Panc1 (cell line): ENCODE measurements around the gene PIGO. TPM values are rescaled to one million over a fixed set of nuclear protein-coding genes. Genes with fewer than 3 reads are reported as not detected.

ENCODE experiments used
- ATAC-seq: fragments of 200-7000 bp; cut with Tn5 transposase; 2 replicates; pipeline ENCODE4 v1.9.1; 2020; ENCODE audit warnings: mild to moderate bottlenecking, moderate library complexity
- BruUV-seq: library from RNA; stranded (reverse); fragments of 400-500 nt; replicated peaks from 2 replicates; lab custom pipeline; 2021; lab: Mats Ljungman, UMichigan
- CTCF ChIA-PET: fragments of 300-600 bp; sonication (Branson Sonifier 250); formaldehyde crosslinking; loops from one replicate; lab custom pipeline; 2022; ENCODE audit warnings: antibody characterized with exemption; lab: Charles Lee
- POLR2A ChIA-PET: fragments of 300-600 bp; sonication (Branson Sonifier 250); formaldehyde crosslinking; loops from one replicate; lab custom pipeline; 2022; ENCODE audit warnings: antibody characterized with exemption; lab: Charles Lee
- DNase-seq: peaks from one replicate; pipeline ENCODE4 v3.0.0-alpha.2; 2010; ENCODE audit warnings: low read depth, low spot score
- H3K27ac ChIP-seq: 2 replicates; pipeline ENCODE4 v1.5.1; 2011; ENCODE audit warnings: mild to moderate bottlenecking, low read length, inconsistent platforms
- H3K27me3 ChIP-seq: fragments of 200-500 bp; sonication (Bioruptor generic); 2 replicates; pipeline ENCODE4 v1.6.0; 2014; ENCODE audit warnings: low read length, inconsistent platforms; ENCODE audit not compliant: control insufficient read depth, insufficient read depth
- H3K36me3 ChIP-seq: fragments of 200-500 bp; sonication (Bioruptor generic); 2 replicates; pipeline ENCODE4 v1.5.1; 2014; ENCODE audit warnings: inconsistent platforms, mild to moderate bottlenecking, low read length, moderate library complexity; ENCODE audit not compliant: control insufficient read depth, insufficient read depth
- H3K4me1 ChIP-seq: 2 replicates; pipeline ENCODE4 v1.5.1; 2011; ENCODE audit warnings: inconsistent platforms, mild to moderate bottlenecking, low read length, moderate library complexity; ENCODE audit not compliant: control insufficient read depth, insufficient read depth
- H3K4me3 ChIP-seq, 2 experiments: 2 replicates each; pipeline ENCODE4 v1.5.1; 2011 to 2012; ENCODE audit warnings: low read depth in 2 of 2, low read length in 2 of 2, mild to moderate bottlenecking in 2 of 2, inconsistent platforms in 1 of 2, moderate library complexity in 1 of 2
- H3K9me3 ChIP-seq: fragments of 200-500 bp; sonication (Bioruptor generic); 2 replicates; pipeline ENCODE4 v1.5.1; 2014; ENCODE audit warnings: low read depth, mild to moderate bottlenecking, inconsistent platforms, low read length, moderate library complexity; ENCODE audit not compliant: control insufficient read depth, insufficient read depth
- CTCF ChIP-seq: fragments of 450-650 bp; IDR thresholded peaks from 2 replicates; pipeline ENCODE4 v1.5.1; 2017; ENCODE audit warnings: mild to moderate bottlenecking
- POLR2AphosphoS5 ChIP-seq: IDR thresholded peaks from 2 replicates; pipeline ENCODE4 v1.6.1; 2012; ENCODE audit warnings: mild to moderate bottlenecking, low read depth, low read length, moderate library complexity
- REST ChIP-seq, 2 experiments: IDR thresholded peaks; 2 replicates each; pipeline ENCODE4 v1.6.1; 2011 to 2012; ENCODE audit warnings: low read depth in 2 of 2, control low read depth in 1 of 2, low read length in 1 of 2, mild to moderate bottlenecking in 1 of 2, moderate library complexity in 1 of 2; ENCODE audit not compliant: insufficient read depth in 1 of 2
- SIN3A ChIP-seq: IDR thresholded peaks from 2 replicates; pipeline ENCODE4 v1.6.1; 2012; ENCODE audit warnings: low read depth, mild to moderate bottlenecking, low read length, moderate library complexity, borderline replicate concordance; ENCODE audit not compliant: insufficient read depth
- TCF7L2 ChIP-seq: IDR thresholded peaks from 2 replicates; pipeline ENCODE4 v1.6.1; 2011; ENCODE audit warnings: mild to moderate bottlenecking, low read depth, low read length, inconsistent platforms
- in situ Hi-C: cut with HindIII; loops from 2 replicates; pipeline ENCODE4 v1.10.0; 2016; ENCODE audit warnings: low sequenced_read_pairs, low pct_unique_long_range_greater_than_20kb
- intact Hi-C: fragments of 100-400 bp; cut with micrococcal nuclease; formaldehyde crosslinking; loops from one replicate; pipeline ENCODE4 v1.10.0; 2022; ENCODE audit not compliant: unreplicated experiment
- total RNA-seq: library from RNA; stranded (reverse); gene quantifications from one replicate; pipeline ENCODE4 v1.2.1, GENCODE V29; 2021; ENCODE audit not compliant: unreplicated experiment

PIGO gene
- total RNA-seq, 1 experiment from 2014 or later, result 58.7 TPM

GRCh38 chr9:35056571-35057270 lies 39.7 kb downstream of the PIGO start:
- CTCF ChIA-PET, result interaction anchor here (0.5 kb wide), 1 partner anchor 150 kb away, joined by 4 read pairs; no protein-coding TSS in a partner anchor

GRCh38 chr9:35054871-35055644 lies 41.3 kb downstream of the PIGO start:
- Histone ChIP-seq H3K4me1 (no peaks in the 10 kb centered on the region), H3K27ac (no peak overlapping the region), H3K9me3 (no peaks in the 10 kb centered on the region), H3K27me3 (no peaks in the 10 kb centered on the region), H3K36me3 (peaks cover 33% of the 10 kb centered on the region), H3K4me3 (no peak overlapping the region)
- no peak for ATAC-seq
- POLR2A ChIA-PET, result no interaction called here
- DNase-seq, result no peak
- CTCF ChIA-PET, result no interaction called here
- in situ Hi-C loops (no loop called here), intact Hi-C loops (loop anchor here (5.0 kb wide), 1 partner anchor 158 kb away; a partner anchor contains a TSS)
- no TSS peak for BruUV-seq
- peak; percentile 7; the same call in 1 of the 2 replicates for TF ChIP-seq POLR2AphosphoS5
- no peak for TF ChIP-seq TCF7L2

More at GRCh38 chr9:35056571-35057270, 39.7 kb downstream of the PIGO start:
- peaks cover 50% of the 10 kb centered on the region for H3K36me3 ChIP-seq
- H3K4me1 ChIP-seq, result no peaks in the 10 kb centered on the region
- no peak for DNase-seq
- H3K27me3 ChIP-seq, result no peaks in the 10 kb centered on the region
- in situ Hi-C loops (no loop called here), intact Hi-C loops (loop anchor here (1.0 kb wide), 1 partner anchor 30 kb away; no protein-coding TSS in a partner anchor)
- no peak overlapping the region for H3K4me3 ChIP-seq
- no peak overlapping the region for H3K27ac ChIP-seq
- TF ChIP-seq CTCF, result no peak
- POLR2A ChIA-PET, result no interaction called here
- no peak for ATAC-seq
- no TSS peak for BruUV-seq
- H3K9me3 ChIP-seq, result no peaks in the 10 kb centered on the region

GRCh38 chr9:35054185-35054835 lies 42.1 kb downstream of the PIGO start:
- ATAC-seq (peak; percentile 9; the same call in 1 of the 2 replicates), DNase-seq (no peak)
- peaks cover 31% of the 10 kb centered on the region for H3K36me3 ChIP-seq
- no peaks in the 10 kb centered on the region for H3K9me3 ChIP-seq
- BruUV-seq, result no TSS peak
- H3K4me3 ChIP-seq, result no peak overlapping the region
- no peak for TF ChIP-seq CTCF
- TF ChIP-seq TCF7L2, result no peak
- TF ChIP-seq SIN3A, result no peak
- peak; percentile 35 for TF ChIP-seq POLR2AphosphoS5
- TF ChIP-seq REST (IDR thresholded peaks at IDR 0.05; ENCODE audit: insufficient read depth in 1 of 2, low read depth in 2 of 2, low read length in 1 of 2), result no peak
- H3K4me1 ChIP-seq, result no peaks in the 10 kb centered on the region
- no peaks in the 10 kb centered on the region for H3K27me3 ChIP-seq
- CTCF ChIA-PET, result no interaction called here
- POLR2A ChIA-PET, result no interaction called here
- intact Hi-C loops (loop anchor here (5.0 kb wide), 1 partner anchor 157 kb away; a partner anchor contains a TSS), in situ Hi-C loops (no loop called here)
- H3K27ac ChIP-seq, result no peak overlapping the region
